ENCODE results near the gene TACR2.

Gene TACR2

DNA sequence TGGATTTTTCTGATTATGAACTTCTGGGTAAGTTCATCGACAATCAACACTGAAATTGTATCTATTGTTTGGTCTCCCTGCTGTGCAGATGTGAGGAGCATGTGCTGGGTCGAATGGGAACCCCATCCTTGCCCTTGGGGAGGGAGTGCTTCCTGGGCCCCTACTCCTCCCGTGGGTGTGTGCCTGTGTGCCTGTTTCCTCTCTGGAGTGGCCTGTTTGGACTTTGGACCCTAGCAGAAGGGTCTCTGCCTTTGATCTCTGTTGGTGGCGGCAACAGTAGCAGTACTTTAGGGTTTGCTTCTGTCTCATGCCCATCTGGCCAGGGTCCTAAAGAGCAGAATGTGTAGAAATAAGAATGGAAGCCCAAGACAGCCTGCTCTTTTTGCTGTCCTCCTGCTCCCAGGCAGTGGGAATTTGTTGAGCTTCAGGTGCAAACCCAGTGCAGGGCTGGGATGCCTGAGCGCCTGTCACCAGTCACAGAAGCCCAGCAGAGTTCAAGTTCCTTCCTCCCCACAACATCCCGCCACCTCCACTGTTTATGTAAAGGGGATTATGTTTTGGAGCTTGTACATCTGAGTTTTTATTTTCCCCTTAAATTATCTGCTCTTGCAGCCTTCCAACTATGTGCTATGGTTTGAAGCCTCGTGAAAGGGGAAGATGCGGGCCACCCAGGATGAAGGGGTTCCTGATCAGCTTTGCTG lies 1.5 kb upstream of the TACR2 start:
- no peak overlapping the region for H3K4me3 ChIP-seq (ENCODE audit: low read length)
- no peaks in the 10 kb centered on the region for H4K20me1 ChIP-seq (ENCODE audit: insufficient read depth, low read length)
- H3K36me3 ChIP-seq (replicated peaks; ENCODE audit: low read depth, low read length): no peaks in the 10 kb centered on the region
- no peak overlapping the region for H3K27ac ChIP-seq (ENCODE audit: low read length)
- no peaks in the 10 kb centered on the region for H3K27me3 ChIP-seq (ENCODE audit: low read depth, low read length)
- no peaks in the 10 kb centered on the region for H3K79me2 ChIP-seq (ENCODE audit: low read length)
- no peaks in the 10 kb centered on the region for H3K9me3 ChIP-seq (ENCODE audit: insufficient read depth, low read length)
- H3K4me2 ChIP-seq (ENCODE audit: low read length): no peak overlapping the region
- H3K4me1 ChIP-seq (ENCODE audit: low read length): no peaks in the 10 kb centered on the region
- no peak overlapping the region for H2AFZ ChIP-seq (ENCODE audit: low read depth, low read length)
- TF ChIP-seq, protein P1, sequence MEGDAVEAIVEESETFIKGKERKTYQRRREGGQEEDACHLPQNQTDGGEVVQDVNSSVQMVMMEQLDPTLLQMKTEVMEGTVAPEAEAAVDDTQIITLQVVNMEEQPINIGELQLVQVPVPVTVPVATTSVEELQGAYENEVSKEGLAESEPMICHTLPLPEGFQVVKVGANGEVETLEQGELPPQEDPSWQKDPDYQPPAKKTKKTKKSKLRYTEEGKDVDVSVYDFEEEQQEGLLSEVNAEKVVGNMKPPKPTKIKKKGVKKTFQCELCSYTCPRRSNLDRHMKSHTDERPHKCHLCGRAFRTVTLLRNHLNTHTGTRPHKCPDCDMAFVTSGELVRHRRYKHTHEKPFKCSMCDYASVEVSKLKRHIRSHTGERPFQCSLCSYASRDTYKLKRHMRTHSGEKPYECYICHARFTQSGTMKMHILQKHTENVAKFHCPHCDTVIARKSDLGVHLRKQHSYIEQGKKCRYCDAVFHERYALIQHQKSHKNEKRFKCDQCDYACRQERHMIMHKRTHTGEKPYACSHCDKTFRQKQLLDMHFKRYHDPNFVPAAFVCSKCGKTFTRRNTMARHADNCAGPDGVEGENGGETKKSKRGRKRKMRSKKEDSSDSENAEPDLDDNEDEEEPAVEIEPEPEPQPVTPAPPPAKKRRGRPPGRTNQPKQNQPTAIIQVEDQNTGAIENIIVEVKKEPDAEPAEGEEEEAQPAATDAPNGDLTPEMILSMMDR (IDR thresholded peaks at IDR 0.05; ENCODE audit: low read depth, low read length): no peak
- TF ChIP-seq EZH2phosphoT487 (IDR thresholded peaks at IDR 0.05; ENCODE audit: low read depth): no peak
- H3K9ac ChIP-seq (ENCODE audit: low read length): no peak overlapping the region

DNA sequence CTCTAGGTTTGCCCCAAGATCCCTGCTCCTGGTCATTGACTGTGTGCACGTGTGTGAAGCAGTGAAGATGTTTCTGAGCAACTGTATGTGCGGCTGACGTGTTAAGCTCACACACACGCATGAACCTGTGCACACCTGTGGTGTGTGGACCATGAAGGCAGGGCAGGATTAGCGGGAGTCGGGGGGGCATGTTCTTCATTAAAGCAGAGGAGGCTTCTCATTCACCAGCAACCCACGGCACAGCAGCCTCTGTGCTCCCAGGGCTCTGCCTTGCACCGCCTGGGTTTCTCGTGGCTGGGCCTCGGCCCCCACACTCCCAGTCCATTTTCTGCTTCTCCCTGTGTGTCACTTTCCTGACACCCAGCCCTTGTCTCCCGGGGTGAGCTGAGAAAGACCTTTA lies 824 bp upstream of the TACR2 start:
- Histone ChIP-seq H3K27ac (ENCODE audit: low read length) (no peak overlapping the region), H3K36me3 (replicated peaks; ENCODE audit: low read depth, low read length) (no peaks in the 10 kb centered on the region), H3K9ac (ENCODE audit: low read length) (no peak overlapping the region), H3K4me3 (ENCODE audit: low read length) (no peak overlapping the region), H3K4me2 (ENCODE audit: low read length) (no peak overlapping the region), H3K79me2 (ENCODE audit: low read length) (no peaks in the 10 kb centered on the region), H3K4me1 (ENCODE audit: low read length) (no peaks in the 10 kb centered on the region), H4K20me1 (ENCODE audit: insufficient read depth, low read length) (no peaks in the 10 kb centered on the region), H2AFZ (ENCODE audit: low read depth, low read length) (no peak overlapping the region), H3K27me3 (ENCODE audit: low read depth, low read length) (no peaks in the 10 kb centered on the region), H3K9me3 (ENCODE audit: insufficient read depth, low read length) (no peaks in the 10 kb centered on the region)
- TF ChIP-seq, protein P1 (IDR thresholded peaks at IDR 0.05; ENCODE audit: low read depth, low read length): no peak
- TF ChIP-seq EZH2phosphoT487 (IDR thresholded peaks at IDR 0.05; ENCODE audit: low read depth): no peak

- Histone ChIP-seq H4K20me1 (ENCODE audit: insufficient read depth, low read length) (no peaks in the 10 kb centered on the region), H3K4me2 (ENCODE audit: low read length) (no peak overlapping the region), H3K27ac (ENCODE audit: low read length) (no peak overlapping the region), H3K4me1 (ENCODE audit: low read length) (no peaks in the 10 kb centered on the region), H3K36me3 (replicated peaks; ENCODE audit: low read depth, low read length) (no peaks in the 10 kb centered on the region), H3K4me3 (ENCODE audit: low read length) (no peak overlapping the region), H3K79me2 (ENCODE audit: low read length) (no peaks in the 10 kb centered on the region), H3K27me3 (ENCODE audit: low read depth, low read length) (no peaks in the 10 kb centered on the region), H3K9me3 (ENCODE audit: insufficient read depth, low read length) (no peaks in the 10 kb centered on the region), H3K9ac (ENCODE audit: low read length) (no peak overlapping the region), H2AFZ (ENCODE audit: low read depth, low read length) (no peak overlapping the region)
- no peak for TF ChIP-seq EZH2phosphoT487 (IDR thresholded peaks at IDR 0.05; ENCODE audit: low read depth)
- TF ChIP-seq, protein P1 (IDR thresholded peaks at IDR 0.05; ENCODE audit: low read depth, low read length): no peak
Observed at GRCh38 chr10:69415951-69416350, 767 bp downstream of the TACR2 start.

GRCh38 chr10:69415049-69415448 lies 1.7 kb downstream of the TACR2 start:
- H2AFZ ChIP-seq (ENCODE audit: low read depth, low read length): no peak overlapping the region
- TF ChIP-seq, protein P1 (IDR thresholded peaks at IDR 0.05; ENCODE audit: low read depth, low read length): no peak
- no peak for TF ChIP-seq EZH2phosphoT487 (IDR thresholded peaks at IDR 0.05; ENCODE audit: low read depth)
- H3K4me2 ChIP-seq (ENCODE audit: low read length): no peak overlapping the region

More at GRCh38 chr10:69415049-69415448, 1.7 kb downstream of the TACR2 start:
- no peak overlapping the region for H3K9ac ChIP-seq (ENCODE audit: low read length)
- no peaks in the 10 kb centered on the region for H4K20me1 ChIP-seq (ENCODE audit: insufficient read depth, low read length)
- no peaks in the 10 kb centered on the region for H3K9me3 ChIP-seq (ENCODE audit: insufficient read depth, low read length)
- H3K79me2 ChIP-seq (ENCODE audit: low read length): no peaks in the 10 kb centered on the region
- H3K36me3 ChIP-seq (replicated peaks; ENCODE audit: low read depth, low read length): no peaks in the 10 kb centered on the region
- H3K4me1 ChIP-seq (ENCODE audit: low read length): peaks cover 1% of the 10 kb centered on the region
- H3K27me3 ChIP-seq (ENCODE audit: low read depth, low read length): no peaks in the 10 kb centered on the region
- no peak overlapping the region for H3K4me3 ChIP-seq (ENCODE audit: low read length)
- no peak overlapping the region for H3K27ac ChIP-seq (ENCODE audit: low read length)
